ENCODE results near the gene LDB2. TPM values are rescaled to one million over a fixed set of nuclear protein-coding genes. Genes with fewer than 3 reads are reported as not detected.

Gene LDB2
- total RNA-seq, 1 donor: under 0.01 TPM

DNA sequence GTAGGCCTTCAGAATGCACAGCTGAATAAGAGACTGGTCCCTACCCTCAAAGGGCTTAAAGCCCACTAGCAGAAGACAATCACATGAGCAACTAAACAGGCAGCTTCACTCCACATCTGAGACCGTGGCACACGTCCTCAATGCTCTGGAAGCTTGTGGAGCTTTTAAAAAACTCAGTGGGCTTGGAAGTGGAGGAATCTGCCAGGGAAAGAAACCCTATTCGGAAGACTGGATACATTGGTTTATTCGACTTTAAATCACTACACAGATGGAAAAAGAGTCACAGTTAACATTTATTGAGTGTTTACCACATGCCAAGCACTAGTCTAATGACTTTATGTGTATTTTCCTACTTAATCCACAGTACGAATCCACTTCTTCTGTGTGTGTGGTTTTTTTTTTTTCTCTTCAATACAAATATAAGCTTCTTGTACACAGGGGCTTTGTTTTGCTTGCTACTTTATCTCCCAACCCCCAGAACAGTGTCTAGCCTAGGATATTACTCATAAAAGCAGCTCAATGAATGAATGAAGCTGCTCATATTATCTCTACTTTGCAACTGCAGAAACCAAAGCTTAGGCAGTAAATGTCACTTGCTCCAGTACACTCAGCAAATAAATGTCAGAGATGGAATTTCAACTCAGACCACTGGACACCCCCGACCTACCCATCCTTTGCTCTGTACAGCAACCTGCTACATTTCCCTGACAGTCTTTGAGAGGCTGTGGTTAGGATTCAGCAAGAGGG lies 137.7 kb downstream of the LDB2 start:
- DNase-seq (ENCODE audit: low read depth in 2 of 3, low spot score in 2 of 3): no peak

DNA sequence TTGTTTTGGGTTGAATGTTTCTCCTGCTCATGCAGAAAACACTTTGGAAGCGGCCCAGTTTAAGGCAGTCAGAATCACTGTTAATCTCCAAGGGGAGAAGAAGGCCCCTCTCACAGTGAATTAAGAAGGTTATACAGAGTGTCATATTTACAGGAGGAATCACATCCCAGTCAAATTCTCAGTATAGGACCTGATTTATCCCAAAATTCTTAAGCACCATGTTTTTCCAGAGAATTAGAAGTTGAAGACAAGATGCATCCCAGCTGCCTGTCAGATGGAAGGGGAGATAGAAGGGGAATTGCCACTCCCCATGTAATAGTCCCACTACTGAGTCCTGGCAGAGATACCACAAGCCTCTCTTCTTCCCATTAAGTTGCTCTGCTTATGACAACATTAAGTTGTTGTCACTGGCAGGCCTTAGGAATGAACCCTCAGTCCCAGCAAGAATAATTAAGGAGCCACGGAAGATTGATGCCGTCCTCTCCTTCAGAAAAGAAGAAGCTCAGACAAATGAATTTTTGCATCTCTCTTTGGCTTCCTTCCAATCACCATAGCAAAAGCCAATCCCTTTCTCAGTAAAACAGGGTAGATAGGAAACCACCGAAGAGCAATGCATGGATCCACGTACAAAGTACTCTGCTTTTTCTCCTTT lies 138.4 kb downstream of the LDB2 start:
- no peak for DNase-seq (ENCODE audit: low read depth in 2 of 3, low spot score in 2 of 3)

DNA sequence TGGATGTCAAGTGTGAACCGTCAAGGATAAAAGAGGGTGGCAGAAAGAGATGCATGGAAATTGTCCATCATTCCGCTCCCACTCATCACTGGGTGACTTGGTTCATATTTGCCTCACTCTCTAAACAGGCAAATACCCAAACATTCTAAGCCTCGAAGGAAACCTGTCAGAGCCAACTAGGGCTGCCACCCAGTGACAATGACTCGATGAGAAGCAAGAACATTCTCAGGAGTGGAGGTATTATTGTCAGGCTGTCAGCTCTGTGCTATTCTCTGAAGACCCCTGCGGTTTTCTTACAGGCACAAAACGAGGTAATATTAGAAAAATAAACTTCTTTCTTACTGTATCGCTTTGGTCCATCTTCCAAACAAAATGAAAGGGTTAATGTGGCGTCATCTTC lies 139.6 kb downstream of the LDB2 start:
- no peak for DNase-seq (ENCODE audit: low read depth in 2 of 3, low spot score in 2 of 3)

DNA sequence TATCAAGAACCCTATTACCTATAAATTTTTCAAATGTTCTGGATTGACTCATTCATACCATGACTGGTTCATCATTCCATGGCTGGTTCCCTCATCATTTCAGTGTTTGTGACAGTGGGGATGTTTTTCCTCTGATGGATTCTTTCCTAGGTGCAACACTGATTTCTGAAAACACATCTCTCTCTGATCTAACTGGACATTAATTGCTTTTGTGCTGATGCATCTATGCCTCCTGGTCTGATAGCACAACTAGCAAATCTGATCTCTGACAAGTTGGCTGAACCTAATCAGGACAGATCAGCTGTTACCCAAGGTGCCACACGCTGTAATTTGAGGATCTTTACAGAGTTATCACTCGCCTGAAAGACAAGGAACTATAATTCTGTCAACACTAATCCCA lies 140.2 kb downstream of the LDB2 start:
- DNase-seq (ENCODE audit: low read depth in 2 of 3, low spot score in 2 of 3): no peak

DNA sequence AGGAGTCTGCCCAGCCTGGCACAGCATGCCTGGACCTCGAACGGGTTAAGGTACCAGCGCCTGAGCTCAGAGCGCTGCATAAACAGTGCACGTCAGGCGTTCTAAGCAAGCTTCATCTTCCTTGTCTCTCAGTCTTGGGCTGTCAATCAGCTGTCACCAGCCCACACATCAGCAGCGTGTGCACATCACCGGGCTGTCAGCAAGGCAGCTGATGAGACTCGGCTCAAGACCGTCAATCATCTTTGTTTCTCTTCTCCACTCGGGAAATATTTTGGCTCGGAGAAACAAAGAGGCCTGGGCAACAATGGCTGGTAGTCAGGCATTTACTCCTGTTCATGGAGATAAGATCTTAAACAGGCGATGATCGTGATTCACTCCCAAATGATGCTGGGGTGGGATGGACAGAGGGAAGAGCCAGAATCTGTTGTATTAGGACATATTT lies 141.3 kb downstream of the LDB2 start:
- DNase-seq (ENCODE audit: low read depth in 2 of 3, low spot score in 2 of 3): no peak

DNA sequence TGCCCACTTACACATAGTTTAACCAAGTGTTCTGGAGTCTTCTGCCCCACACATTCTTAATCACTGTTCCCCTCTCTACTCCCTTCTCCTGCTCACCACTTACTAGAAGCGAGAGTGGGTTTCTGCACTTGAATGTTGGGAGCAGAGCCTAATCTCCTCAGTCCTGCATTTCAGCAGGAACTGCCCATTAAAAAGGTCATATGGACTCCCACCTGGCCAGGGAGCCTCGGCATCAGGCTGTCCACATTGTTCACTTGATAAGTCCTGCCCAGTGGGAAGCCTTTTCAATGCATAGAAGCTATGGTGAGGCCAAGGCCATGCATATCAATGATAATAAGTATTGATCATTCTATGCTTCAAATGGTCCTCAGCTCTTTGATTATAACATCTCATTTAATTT lies 144.3 kb downstream of the LDB2 start:
- DNase-seq (ENCODE audit: low read depth in 2 of 3, low spot score in 2 of 3): no peak

DNA sequence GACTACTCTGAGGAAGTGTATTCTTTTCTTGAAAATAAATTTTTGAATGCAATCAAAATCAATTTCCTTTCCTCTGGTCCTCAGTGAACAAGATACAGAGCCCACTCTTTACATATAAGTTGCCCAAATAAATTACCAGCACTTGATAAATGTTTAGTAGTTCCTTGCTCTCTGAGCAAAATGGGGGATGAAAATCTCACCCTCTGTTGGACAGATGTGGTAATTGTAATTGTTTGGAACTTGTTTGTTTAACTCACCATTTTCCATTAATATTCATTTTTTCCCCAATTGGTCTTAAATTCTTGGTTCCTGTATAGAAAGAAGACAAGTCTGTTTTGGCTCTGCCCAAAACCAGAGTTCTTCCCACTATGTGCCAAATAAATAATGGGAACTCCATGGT lies 146.3 kb downstream of the LDB2 start:
- DNase-seq (ENCODE audit: low read depth in 2 of 3, low spot score in 2 of 3): peak in 1 of 3 donors; percentile 16

DNA sequence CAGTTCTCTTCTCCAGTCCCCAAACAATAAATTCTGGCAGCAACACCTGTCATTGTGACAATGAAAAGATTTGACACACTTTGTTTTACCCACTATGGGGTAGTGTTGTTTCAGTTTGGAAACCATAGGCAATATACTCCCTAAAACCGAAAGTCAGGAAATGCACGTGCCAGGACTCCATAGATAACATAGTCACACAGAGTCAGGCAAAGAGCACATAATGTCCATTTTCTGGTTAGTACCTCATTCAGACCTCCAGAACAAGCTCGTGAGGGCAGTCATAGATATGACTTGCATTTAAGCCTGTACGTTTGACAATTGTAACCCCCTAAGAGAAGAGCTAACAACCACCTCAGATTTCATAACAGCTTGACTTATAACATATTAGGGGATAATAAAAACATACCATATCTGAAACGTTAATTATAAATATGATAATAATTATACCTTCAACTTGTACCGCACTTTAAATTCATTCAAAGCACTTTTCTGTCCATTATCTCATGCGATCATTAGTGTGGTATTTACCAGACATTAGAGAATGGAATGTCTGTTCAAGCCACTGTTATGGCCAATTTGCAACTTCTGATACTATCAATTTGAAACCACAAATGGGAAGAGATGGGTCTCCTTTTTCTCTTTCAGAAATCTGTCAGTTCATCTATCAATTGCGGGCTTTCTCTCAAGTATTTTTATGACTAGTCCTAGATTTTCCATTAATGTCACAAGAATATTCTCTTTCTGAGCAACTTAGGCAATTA lies 147.4 kb downstream of the LDB2 start:
- no peak for DNase-seq (ENCODE audit: low read depth in 2 of 3, low spot score in 2 of 3)

DNA sequence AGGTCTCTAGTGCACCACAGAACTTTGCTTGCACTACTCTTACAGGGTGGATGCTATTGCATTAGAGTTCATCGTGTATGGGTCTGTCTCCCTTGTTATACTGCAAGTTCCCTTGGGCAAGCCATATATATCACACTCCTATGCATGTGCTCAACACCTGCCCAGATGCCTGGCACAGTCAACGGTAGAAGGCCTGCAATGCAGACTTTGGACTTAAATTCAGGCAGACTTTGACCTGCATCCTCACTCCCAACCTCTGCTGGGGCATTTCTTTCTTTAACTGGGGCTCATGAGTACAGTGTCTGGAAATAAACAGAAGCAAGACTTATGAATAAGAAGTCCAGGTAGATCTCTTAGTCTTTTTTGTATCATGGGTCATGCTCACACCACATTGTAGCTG lies 148.2 kb downstream of the LDB2 start:
- no peak for DNase-seq (ENCODE audit: low read depth in 2 of 3, low spot score in 2 of 3)

DNA sequence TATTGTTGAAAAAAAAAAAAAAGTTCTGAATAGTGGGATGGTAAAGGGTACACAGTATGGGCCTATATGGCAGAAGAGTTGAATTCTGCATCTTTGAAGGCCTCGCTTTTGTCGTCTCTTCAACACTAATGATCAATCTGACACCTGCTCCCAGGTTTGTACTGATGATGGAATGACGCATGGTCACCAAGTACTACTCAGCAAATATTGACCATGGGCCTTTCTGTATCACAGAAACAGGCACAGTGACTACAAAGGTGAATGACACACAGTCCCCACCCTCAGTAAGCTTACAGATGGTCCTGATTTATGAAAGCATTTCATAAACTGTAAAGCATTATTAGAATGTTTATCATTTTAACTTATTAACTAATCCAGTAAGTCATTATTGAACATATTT lies 152.6 kb downstream of the LDB2 start:
- no peak for DNase-seq (ENCODE audit: low read depth in 2 of 3, low spot score in 2 of 3)

DNA sequence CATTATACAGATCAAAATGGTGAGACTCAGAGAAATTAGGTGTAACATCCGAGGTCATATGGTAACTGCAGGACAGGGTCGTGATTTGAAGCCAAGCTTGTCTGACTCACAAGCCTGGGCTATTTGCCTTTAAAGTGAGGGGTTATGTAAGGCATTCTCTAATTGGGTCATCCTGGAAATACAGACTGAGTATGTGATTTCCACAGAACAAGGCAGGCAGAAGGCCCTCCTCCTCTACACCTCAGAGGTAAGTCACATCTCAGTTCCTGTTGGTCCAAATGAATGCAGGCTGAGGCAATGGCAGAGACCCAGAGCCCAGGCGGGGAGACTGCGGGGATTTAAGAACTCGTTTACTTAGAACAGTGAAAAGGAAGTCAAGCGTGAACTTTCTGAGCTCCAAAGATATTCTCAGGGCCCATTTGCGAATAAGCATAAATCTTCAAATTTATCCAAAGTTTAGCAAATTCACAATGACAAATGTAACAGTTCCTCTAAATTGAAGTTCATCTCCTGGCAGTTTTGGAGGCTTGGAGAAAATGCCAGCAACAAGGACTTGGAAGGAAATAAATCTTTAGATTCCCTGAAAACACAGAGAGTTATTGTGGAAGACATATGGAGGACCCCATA lies 153.3 kb downstream of the LDB2 start:
- no peak for DNase-seq (ENCODE audit: low read depth in 2 of 3, low spot score in 2 of 3)

DNA sequence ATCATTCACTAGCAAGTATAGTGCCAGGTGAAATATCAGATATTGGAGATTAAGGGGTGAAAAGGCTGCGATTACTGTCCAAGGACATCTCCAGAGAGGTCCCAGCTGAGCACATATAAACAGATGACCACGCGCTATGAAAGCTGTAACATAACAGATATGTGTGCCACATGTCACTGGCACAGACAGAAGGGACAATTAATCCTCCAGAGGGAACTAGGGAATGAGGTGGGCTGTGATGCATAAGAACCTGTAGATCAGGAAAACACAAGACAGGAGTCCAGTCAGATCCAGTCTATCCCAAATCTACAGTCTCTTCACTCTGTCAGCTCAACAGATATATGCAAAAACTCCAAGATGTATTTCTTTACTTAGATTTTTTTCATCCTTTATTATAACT lies 157.2 kb downstream of the LDB2 start:
- no peak for DNase-seq (ENCODE audit: low read depth in 2 of 3, low spot score in 2 of 3)

DNA sequence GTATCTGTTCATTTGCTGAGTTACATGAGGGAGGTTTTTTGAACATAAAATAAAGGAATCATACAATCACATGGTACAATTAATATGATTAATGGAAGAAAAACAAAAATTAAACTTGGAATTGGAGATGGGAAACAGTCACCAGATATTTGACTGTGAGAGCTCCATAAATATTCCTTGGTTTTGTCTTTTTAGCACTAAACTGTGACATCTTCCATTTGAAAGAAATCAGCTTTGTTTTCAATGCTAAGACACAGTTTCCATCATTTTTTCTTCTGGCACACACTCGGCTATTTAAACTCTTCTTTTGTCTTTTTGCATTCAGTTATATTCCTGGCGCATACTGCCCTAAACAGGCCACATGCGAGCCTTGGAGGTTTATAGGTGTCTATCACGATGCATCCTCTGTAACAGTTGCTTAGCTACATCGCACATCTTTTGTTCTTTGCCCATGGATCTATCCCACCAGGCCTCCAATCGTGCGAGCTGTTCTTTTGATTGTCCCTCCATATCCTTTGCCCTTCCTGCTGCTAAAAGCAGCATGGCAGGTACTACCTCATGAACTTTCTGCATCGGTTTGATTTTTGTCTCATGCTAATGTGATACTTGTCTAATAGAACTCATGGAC lies 158.3 kb downstream of the LDB2 start:
- no peak for DNase-seq (ENCODE audit: low read depth in 2 of 3, low spot score in 2 of 3)

DNA sequence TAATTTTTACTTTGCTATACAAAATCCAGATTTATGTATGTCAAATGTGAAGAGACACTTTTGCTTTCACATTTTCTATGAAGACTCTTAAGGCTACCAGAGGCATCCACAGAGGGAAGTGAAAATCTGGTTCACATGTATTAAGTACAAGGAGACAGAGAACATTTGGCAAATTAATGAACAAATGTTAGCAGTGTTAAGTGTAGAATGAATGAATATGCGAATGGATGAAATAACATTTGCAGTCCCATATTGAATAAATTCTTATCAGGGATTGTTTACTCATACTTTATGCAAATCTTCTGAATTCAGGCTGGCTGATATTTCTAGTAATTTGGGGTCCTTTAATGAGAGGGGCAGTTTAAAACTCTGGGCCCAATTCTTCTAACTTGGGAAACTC lies 159.9 kb downstream of the LDB2 start:
- no peak for DNase-seq (ENCODE audit: low read depth in 2 of 3, low spot score in 2 of 3)

DNA sequence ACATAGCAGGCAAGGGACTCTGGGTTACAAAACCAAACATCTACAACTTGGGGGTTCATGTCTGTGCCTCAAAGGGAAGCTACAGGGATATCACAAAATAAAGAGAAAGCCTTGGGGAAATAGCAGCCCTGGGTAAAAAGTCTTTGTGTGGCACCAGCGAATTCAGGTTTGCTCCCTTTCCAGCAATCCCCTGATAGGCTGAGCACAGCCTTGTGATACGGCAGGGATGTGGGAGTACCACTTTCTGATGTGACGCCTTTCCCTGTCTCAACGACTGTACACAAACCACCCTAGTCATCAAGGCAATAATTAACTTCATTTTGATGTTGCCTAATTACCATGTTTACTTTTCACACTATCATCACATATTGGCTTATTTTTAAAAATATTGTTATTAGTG lies 164.9 kb downstream of the LDB2 start:
- DNase-seq (ENCODE audit: low read depth in 2 of 3, low spot score in 2 of 3): no peak

DNA sequence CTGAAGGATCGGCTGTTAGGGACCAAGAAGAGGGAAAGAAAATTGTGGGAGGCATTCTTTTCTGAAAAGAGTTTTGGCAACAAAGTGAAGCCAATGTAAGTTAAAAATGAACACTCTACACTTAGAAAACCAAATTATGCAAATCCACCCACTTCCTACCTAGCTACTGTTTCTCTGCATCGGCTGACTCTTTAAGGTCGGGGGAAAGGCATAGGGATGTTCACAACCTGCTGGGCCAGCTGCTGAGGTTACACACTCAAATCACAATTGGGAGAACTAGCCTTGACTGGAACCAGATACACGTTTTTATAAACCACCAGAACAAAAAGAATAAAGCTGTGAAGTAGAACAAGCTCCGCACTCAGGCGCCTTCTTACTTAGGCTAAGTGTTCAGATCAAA lies 165.7 kb downstream of the LDB2 start:
- DNase-seq (ENCODE audit: low read depth in 2 of 3, low spot score in 2 of 3): no peak

DNA sequence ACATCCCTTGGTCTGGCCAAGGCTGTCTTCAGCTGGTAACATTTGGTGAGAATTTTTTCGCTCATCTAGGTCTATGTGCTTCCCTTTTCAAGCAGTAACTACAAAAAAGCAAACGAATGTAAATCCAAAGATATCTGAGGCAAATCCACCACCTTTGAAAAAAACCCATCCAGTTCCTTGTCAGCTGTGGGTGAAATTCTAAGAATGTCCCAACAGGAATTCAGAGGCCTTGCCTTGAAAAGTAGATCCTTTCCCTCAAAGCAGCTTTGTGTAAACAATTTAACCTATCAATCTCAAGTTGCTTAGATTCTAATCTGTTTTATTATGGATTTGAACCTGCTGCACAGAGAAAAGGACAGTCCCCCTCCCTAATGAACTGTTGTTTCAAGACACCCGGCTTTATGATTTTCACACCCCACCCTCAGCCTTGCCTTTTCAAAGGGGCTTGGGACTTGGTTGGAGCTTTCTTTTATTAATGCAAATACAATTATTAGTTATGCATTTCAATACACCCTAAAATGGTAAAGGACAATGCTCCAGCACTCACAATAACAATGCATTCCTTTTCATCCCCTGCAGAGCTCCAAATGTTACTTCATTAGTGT lies 166.6 kb downstream of the LDB2 start:
- no peak for DNase-seq (ENCODE audit: low read depth in 2 of 3, low spot score in 2 of 3)

DNA sequence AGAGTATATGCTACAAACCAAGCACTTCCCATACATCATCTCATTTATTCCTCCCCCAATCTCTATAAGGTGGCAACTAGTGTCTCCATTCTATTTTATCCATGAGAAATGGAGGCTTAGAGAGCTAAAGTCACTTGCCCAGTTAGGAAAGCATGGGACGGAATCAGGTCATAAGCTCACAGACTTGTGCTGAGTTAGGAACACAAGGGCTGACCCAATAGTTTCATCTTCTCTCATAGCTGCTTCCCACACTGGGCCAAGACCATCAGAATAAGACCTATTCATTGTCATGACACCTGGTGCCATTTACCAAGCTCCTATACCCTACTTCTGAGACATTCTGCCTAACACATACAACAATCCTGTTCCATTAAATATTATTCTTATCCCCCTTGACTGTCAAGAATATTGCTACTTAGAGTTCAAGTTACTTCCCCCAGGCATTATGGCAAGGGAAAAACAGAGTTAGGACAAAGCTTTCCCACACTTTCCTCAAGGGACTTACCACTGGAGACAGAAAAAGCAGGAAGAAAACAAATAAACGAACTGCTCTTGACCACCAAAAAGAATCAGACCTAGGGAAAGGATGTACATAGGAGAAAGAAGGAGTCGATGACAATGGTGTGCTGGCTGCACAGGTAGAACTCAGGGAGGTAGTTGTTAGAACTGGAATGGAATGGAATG lies 167.8 kb downstream of the LDB2 start:
- DNase-seq (ENCODE audit: low read depth in 2 of 3, low spot score in 2 of 3): no peak

DNA sequence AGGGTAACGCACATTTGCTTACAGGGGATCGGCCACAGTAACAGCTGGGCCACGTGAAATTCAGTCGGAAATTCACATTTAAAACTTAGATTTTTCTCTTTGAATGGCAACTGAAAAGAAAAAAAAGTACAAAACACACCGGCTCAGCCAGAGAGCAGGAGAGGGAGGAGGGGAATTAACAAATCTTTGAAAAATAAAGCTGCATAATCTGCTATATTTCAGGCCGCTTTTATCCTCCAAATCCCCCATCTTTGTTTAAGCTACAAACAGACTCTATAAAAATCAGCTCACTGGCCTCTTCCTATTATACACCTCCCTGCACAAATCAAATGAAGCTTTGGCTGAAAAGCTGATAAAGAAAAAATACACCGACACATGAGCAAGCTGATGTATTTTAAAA lies 169.1 kb downstream of the LDB2 start:
- no peak for DNase-seq (ENCODE audit: low read depth in 2 of 3, low spot score in 2 of 3)

DNA sequence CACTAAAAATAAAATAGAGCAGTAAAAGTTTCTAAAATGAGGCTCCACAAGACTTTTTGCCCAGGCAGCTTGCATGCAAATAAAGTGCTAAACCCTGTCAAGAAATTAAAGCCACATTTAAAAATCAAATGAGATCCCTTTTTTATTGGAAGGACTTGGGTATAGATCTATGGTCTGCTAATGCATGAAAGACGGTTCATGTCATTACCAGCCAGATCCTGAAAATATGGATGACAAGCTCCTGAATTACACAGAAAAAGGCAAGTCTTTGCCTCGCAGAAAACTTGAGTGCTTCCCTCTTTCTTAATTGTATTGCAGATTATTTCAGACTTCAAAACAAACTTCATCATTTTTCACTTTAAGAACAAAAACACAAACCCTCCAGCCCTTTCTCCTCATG lies 169.6 kb downstream of the LDB2 start:
- no peak for DNase-seq (ENCODE audit: low read depth in 2 of 3, low spot score in 2 of 3)
